Stimulated activated CD4-positive, alpha-beta T cell treated with anti-CD3 and anti-CD28 coated beads, Interleukin-15, amount 100 ng/mL, for 24 hours (primary cell): Measurements from ENCODE around the gene FGF3.

Experiments used
- DNase-seq: peaks from one replicate; pipeline ENCODE4 v3.0.0-alpha.2; 2020

FGF3 gene

GRCh38 chr11:69822676-69823494, 3.7 kb upstream of the FGF3 start:
- DNase-seq: no peak

DNA sequence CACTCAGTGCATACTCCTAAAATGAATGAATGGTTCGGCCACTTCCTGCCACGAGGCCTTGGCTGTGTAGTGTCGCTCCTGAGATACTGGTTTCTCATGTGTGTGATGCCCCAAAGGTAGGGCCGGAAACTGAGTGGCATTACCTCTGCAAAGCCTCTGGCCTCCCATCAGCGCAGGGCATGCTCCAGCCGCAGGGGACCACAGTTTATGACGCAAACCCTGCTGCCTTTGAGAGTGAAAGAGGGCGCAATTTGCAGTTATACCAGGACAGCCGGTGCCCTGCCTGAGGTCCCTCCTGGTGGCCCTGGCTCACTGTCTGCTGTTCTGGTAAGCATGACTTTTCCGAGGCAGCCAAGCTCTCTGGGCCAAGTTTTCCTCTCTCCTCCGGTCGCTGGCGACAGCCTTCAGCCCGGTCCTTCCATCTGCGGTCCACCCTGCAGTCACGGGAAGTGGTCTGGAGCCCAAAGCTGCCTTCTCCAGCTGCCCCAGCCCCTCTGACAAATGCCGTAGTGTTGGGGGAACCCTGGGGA, 2.4 kb upstream of the FGF3 start:
- DNase-seq: no peak

GRCh38 chr11:69820441-69820840, 1.2 kb upstream of the FGF3 start:
- no peak for DNase-seq

GRCh38 chr11:69819541-69820070, 390 bp upstream of the FGF3 start:
- no peak for DNase-seq

DNA sequence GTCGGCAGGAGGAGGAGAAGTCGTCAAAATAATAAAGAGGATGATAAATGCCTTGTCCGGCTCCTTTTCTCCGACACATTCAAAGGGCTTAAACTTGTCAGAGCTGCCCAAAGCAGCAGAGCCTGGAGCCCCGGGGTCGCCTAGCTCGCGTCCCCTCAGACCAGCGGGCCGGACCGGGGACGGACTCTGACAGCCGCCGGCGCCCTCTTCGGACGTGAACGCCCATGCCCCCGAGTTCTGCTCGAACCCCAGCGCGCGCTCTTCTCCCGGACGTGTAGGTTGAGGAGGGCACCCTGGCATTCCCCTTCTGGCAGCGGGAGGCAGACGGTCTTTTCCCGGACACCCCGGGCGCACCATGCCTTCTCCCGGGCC, 999 bp downstream of the FGF3 start:
- no peak for DNase-seq

GRCh38 chr11:69817265-69818230, 1.7 kb downstream of the FGF3 start:
- no peak for DNase-seq

DNA sequence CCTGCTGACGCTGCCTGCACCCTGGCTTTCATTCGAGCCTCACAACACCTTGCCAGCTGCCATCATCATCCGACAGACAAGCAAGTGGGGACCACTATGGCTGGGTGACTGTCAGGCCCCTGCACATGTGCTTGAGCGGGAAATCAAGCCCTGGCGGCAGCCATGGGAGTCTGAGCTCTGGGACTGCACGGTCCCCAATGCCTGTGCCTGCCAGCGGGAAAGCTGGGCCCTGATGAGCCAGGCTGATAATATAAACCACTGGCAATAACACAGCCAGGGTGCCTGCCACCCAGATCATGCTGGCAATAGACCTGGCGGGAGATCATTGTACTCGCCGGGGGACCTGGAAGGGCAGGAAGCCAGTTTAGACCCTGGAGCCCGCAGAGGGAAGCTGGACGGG, 2.5 kb downstream of the FGF3 start:
- DNase-seq: no peak

DNA sequence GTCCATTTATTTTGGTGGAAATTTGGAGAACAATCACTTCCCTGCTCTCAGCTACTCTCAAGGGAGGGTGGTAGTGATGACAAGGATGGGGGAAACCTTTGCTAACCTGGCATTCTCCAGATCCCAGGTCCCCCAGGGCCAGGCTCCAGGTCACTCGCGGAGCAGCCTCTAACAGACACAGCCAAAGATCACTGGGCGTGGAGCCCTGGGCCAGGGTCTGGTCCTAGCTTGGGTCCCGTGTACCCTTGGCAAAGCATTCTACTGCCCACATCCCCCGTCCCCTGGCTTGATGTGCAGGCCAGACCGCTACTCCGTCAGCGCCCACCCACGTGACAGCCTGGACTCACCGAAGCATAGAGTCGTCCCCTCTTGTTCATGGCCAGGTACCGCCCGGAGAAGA, 3.2 kb downstream of the FGF3 start:
- no peak for DNase-seq

GRCh38 chr11:69814902-69815301, 4.3 kb downstream of the FGF3 start:
- no peak for DNase-seq

GRCh38 chr11:69814411-69814810, 4.8 kb downstream of the FGF3 start:
- DNase-seq: no peak

DNA sequence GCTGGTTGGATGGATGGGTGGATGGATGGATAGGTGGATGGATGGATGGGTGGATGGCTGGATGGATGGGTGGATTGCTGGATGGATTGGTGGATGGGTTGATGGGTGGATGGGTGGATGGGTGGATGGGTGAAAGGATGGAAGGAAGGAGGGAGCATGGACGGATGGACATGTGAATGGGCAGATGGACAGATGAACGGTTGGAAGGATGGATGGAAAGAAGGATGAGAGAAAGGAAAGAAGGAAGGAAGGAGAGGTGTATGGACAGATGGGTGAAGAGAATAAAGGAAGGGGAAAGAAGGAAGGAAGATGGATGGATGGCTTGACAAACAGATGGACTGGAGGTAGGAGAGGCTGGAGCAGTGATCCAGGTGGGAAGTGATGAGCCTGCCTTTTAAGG, 5.4 kb downstream of the FGF3 start:
- no peak for DNase-seq

DNA sequence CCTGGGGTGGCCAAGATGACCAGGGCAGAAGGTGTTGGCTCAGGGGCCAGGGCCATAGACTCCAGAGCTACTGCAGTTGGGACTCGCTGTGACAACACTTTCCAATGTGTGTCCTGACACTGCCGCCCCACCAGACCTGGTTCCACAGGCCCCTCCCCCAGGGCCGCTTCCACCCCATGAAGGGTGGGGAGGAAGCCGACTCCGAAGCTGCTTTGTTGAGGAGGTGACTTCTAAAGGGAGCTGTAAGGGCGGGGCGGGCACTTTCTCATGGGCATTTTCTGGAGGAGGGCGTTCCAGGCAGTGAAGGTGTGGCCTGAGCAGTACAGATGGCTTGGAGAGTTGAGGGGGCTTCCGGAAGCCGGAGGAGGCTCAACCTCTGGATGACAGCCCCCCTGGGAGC, 6.3 kb downstream of the FGF3 start:
- no peak for DNase-seq

DNA sequence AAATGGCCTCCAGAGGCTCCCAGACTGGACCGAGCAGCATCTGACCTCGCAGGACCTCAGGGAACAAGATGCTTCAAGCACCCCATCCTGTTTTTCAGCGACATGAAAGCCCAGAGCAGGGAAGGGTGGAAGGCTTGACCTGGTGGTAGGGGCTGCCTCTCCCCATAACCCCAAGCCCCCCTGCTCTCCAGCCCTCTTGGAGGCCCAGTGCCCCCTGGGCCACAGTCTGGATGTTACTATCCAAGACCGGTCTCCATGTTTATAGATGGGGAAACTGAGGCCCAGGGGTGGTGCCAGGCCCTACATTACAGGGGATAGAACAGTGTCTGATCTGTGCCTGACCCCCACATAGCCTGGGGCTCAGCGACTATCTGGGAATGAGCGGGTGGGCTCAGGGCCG, 7.0 kb downstream of the FGF3 start:
- DNase-seq: no peak

GRCh38 chr11:69811431-69811830, 7.8 kb downstream of the FGF3 start:
- DNase-seq: no peak

DNA sequence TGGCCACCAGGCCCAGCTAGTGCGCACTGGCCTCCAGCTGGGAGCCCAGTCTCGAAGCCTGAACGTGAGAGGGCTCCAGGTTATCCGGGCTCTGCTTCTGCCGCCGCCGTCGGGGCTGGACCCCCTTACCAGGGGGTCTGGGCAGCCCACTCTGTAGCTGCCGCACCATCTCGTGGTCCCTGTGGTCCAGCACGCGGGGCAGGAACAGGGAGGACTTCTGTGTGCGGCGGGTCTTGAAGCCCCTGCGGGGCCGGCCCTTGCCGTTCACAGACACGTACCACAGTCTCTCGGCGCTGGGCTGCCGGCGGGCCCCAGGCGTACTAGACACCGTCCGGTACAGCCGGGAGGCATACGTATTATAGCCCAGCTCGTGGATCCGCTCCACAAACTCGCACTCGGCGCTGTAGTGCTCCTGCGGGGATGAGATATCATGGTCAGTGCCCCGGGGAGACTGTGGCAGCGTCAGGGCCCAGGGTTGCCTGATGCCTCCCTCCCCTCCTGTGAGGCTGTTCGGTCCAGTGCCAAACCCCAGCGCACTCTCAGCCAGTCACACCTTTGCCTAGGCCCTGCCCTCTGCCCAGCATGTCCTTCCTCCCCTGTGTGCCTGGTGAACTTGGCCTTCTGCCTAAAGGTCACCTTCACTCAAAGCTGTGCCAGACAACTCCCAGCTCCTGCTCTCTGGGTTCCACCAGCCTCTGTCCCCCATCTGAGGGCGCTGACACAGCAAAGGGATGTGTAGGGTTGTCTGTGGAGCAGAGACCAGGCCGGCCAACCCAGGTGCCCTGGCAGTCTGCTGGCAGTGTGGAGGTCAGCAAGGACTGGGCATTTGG, 8.7 kb downstream of the FGF3 start:
- no peak for DNase-seq

GRCh38 chr11:69808667-69809086, 10.5 kb downstream of the FGF3 start:
- DNase-seq: no peak

DNA sequence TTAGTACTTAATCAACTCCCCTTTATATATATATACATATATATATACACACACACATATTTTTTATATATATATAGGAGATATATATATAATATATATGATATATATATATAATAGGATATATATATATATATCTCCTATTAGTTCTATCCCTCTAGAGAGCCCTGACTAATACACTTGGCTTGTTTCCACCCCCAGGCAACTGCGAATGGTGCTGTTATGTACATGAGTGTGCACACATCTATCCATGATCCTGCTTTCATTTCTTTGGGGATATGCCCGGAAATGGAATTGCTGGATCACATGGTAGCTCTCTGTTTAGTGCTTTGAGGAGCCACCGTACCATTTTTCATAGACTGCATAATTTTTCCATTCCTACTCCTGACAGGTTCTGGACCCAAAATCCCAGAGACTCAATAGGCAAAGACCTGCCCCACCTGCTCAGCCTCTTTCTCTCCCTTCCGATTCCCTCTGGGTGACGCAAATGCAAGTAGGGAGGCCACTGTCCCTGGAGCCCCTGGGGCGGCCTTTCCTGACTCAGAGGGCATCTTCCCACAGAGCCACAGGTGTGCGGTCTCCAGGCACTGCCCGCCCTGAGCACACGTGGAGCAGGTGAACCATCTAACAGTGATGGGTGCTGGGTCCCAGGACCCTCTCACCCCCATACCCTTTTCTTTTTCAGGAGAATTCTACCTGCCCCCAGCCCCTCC, 12.0 kb downstream of the FGF3 start:
- DNase-seq: no peak

DNA sequence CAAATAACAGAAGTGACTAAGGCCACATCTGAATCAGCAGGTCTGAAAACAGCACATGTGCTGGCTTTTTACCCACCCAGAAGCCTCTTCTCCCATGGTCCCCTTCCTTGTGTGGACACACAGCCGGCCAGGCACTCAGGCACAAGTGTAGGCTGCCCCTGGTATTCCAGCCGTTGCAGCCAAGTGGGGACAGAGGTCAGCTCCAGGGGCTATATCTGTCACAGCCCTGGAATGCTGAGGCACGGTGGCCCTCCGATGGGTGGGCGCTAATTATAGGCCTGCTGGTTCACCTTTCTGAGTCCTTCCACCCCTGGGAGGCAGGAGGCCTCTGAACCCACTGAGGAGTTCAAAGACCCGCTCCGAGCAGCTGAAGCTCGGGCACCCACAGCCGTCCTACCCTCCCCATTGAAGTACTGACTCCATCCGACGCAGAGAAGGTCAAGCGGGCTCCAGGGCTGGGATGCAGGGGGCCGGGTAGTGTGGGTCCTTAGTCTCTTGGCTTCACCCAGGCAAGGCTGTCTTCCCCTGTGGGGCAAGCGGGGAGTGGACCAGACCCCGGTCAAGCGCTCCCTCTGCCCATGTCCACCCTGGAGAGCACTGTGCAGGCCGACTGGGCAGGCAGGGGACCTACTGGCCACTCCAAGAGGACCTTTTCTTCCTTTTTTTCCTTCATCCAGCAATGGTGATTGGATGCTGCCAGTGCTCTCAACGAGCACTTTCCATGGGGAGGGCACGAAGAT, 14.3 kb downstream of the FGF3 start:
- DNase-seq: no peak

DNA sequence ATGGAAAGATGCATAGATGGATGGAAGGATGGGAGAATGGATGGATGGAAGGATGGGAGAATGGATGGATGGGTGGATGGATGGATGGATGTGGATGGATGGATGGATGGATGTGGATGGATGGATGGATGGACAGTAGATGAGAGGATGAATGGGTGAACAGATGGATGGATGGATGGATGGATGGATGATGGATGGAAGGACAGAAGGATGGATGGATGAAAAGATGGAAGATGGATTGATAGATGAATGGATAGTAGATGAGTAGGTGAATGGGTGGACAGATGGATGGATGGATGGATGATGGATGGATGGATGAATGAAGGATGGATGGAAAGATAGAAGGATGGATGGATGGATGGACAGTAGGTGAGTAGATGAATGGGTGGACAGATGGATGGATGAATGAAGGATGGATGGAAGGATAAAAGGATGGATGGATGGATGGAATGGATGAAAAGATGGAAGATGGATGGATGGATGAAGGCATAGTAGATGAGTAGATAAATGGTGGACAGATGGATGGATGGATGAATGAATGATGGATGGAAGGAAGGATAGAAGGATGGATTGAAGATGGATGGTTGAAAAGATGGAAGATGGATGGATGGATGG, 15.5 kb downstream of the FGF3 start:
- no peak for DNase-seq

GRCh38 chr11:69803022-69803421, 16.2 kb downstream of the FGF3 start:
- no peak for DNase-seq

GRCh38 chr11:69802590-69802989, 16.6 kb downstream of the FGF3 start:
- DNase-seq: no peak
